ENCODE results near the gene GLS2. TPM values are rescaled to one million over a fixed set of nuclear protein-coding genes. Genes with fewer than 3 reads are reported as not detected.
A peak's percentile ranks its signal among the peaks of the same experiment; 100 is the strongest.
"Not testable (repeated sequence)": the region's sequence is repeated elsewhere in the genome, so short reads cannot be mapped to it uniquely, and the experiment has no call there.

Gene GLS2
- total and polyA plus RNA-seq, 3 experiments from 2014 or later = 2.3 to 3.2 (median 2.5) TPM

- peaks cover 22 to 37% (median 23%) of the 10 kb centered on the region in 3 donors for H3K4me1 Mint-ChIP-seq
- no peaks in the 10 kb centered on the region for H3K9me3 Mint-ChIP-seq
- peak overlapping the region; percentile 88 to 95 (median 91) for H3K4me3 Mint-ChIP-seq
- H3K36me3 Mint-ChIP-seq = no peaks in the 10 kb centered on the region
- H3K27ac Mint-ChIP-seq = peak overlapping the region in 4 of 8 donors; percentile 55 to 96 (median 82)
- DNase-seq = no peak
- Histone ChIP-seq H3K4me3 (ENCODE audit: low read length) (peak overlapping the region; percentile 63), H3K27me3 (ENCODE audit: insufficient read depth, low read length, poor library complexity, severe bottlenecking) (no peaks in the 10 kb centered on the region), H3K27ac (ENCODE audit: low read depth, low read length) (no peak overlapping the region), H3K36me3 (ENCODE audit: insufficient read depth, low read length) (no peaks in the 10 kb centered on the region), H3K9me3 (ENCODE audit: low read length) (no peaks in the 10 kb centered on the region), H3K4me1 (ENCODE audit: insufficient read depth, low read length) (peaks cover 29% of the 10 kb centered on the region)
- peaks cover 0 to 3% of the 10 kb centered on the region in 2 donors for H3K27me3 Mint-ChIP-seq
- ChIA-PET CTCF (interaction anchor here (1.0 to 3.1 kb wide), 6 partner anchors 14 to 60 kb away, joined by 3 to 13 read pairs (median 5); no protein-coding TSS in a partner anchor), POLR2A (interaction anchor here (0.6 to 1.6 kb wide), 8 partner anchors 19 to 236 kb away, joined by 3 to 6 read pairs (median 4); partner anchors contain the start of gene STAT2)
These were observed 33.2 kb upstream of the GLS2 start for GRCh38 chr12:56521209-56521589.

- Histone ChIP-seq H3K27me3 (ENCODE audit: insufficient read depth, low read length, poor library complexity, severe bottlenecking) (no peaks in the 10 kb centered on the region), H3K4me1 (ENCODE audit: insufficient read depth, low read length) (peaks cover 29% of the 10 kb centered on the region), H3K9me3 (ENCODE audit: low read length) (no peaks in the 10 kb centered on the region), H3K36me3 (ENCODE audit: insufficient read depth, low read length) (no peaks in the 10 kb centered on the region), H3K27ac (ENCODE audit: low read depth, low read length) (no peak overlapping the region), H3K4me3 (ENCODE audit: low read length) (no peak overlapping the region)
- DNase-seq = no peak
- ChIA-PET POLR2A (interaction anchor here (1.1 kb wide), 1 partner anchor 109 kb away, joined by 6 read pairs; no protein-coding TSS in a partner anchor), CTCF (interaction anchor here (1.6 kb wide), 1 partner anchor 13 kb away, joined by 4 read pairs; no protein-coding TSS in a partner anchor)
- H3K4me1 Mint-ChIP-seq = peaks cover 22 to 37% (median 23%) of the 10 kb centered on the region in 3 donors
- H3K4me3 Mint-ChIP-seq = peak overlapping the region in 5 of 7 donors; percentile 38 to 94 (median 52)
- no peaks in the 10 kb centered on the region for H3K36me3 Mint-ChIP-seq
- peaks cover 0 to 3% of the 10 kb centered on the region in 2 donors for H3K27me3 Mint-ChIP-seq
- H3K27ac Mint-ChIP-seq = peak overlapping the region in 3 of 8 donors; percentile 6 to 85 (median 55)
- no peaks in the 10 kb centered on the region for H3K9me3 Mint-ChIP-seq
These were observed 32.5 kb upstream of the GLS2 start for GRCh38 chr12:56520506-56520905.

GRCh38 chr12:56520048-56520447 lies 32.1 kb upstream of the GLS2 start:
- Mint-ChIP-seq H3K4me3 (no peak overlapping the region), H3K9me3 (no peaks in the 10 kb centered on the region), H3K36me3 (no peaks in the 10 kb centered on the region), H3K4me1 (peaks cover 22 to 37% (median 23%) of the 10 kb centered on the region in 3 donors), H3K27ac (peak overlapping the region in 2 of 8 donors; percentile 6 to 55), H3K27me3 (peaks cover 0 to 3% of the 10 kb centered on the region in 2 donors)
- Histone ChIP-seq H3K27me3 (ENCODE audit: insufficient read depth, low read length, poor library complexity, severe bottlenecking) (no peaks in the 10 kb centered on the region), H3K27ac (ENCODE audit: low read depth, low read length) (no peak overlapping the region), H3K9me3 (ENCODE audit: low read length) (no peaks in the 10 kb centered on the region), H3K4me3 (ENCODE audit: low read length) (no peak overlapping the region), H3K36me3 (ENCODE audit: insufficient read depth, low read length) (no peaks in the 10 kb centered on the region), H3K4me1 (ENCODE audit: insufficient read depth, low read length) (peaks cover 29% of the 10 kb centered on the region)
- CTCF ChIA-PET = no interaction called here
- no peak for DNase-seq
- POLR2A ChIA-PET = no interaction called here

- Mint-ChIP-seq H3K27ac (no peak overlapping the region), H3K36me3 (no peaks in the 10 kb centered on the region), H3K4me1 (peaks cover 19 to 36% (median 23%) of the 10 kb centered on the region in 3 donors), H3K27me3 (peaks cover 0 to 3% of the 10 kb centered on the region in 2 donors), H3K9me3 (no peaks in the 10 kb centered on the region), H3K4me3 (peak overlapping the region in 1 of 7 donors; percentile 54)
- Histone ChIP-seq H3K27ac (ENCODE audit: low read depth, low read length) (no peak overlapping the region), H3K4me3 (ENCODE audit: low read length) (no peak overlapping the region), H3K9me3 (ENCODE audit: low read length) (no peaks in the 10 kb centered on the region), H3K36me3 (ENCODE audit: insufficient read depth, low read length) (no peaks in the 10 kb centered on the region), H3K27me3 (ENCODE audit: insufficient read depth, low read length, poor library complexity, severe bottlenecking) (no peaks in the 10 kb centered on the region), H3K4me1 (ENCODE audit: insufficient read depth, low read length) (peaks cover 29% of the 10 kb centered on the region)
- no peak for DNase-seq
- ChIA-PET POLR2A (no interaction called here), CTCF (no interaction called here)
These were observed 30.6 kb upstream of the GLS2 start for GRCh38 chr12:56518570-56518969.

GRCh38 chr12:56517854-56518253 lies 29.9 kb upstream of the GLS2 start:
- Mint-ChIP-seq H3K36me3 (no peaks in the 10 kb centered on the region), H3K9me3 (no peaks in the 10 kb centered on the region), H3K4me1 (peaks cover 16 to 32% (median 22%) of the 10 kb centered on the region in 3 donors), H3K4me3 (no peak overlapping the region), H3K27me3 (peaks cover 0 to 3% of the 10 kb centered on the region in 2 donors), H3K27ac (no peak overlapping the region)
- H3K4me3 ChIP-seq (ENCODE audit: low read length) = no peak overlapping the region
- POLR2A ChIA-PET = no interaction called here
- H3K4me1 ChIP-seq (ENCODE audit: insufficient read depth, low read length) = peaks cover 27% of the 10 kb centered on the region
- H3K36me3 ChIP-seq (ENCODE audit: insufficient read depth, low read length) = no peaks in the 10 kb centered on the region
- CTCF ChIA-PET = interaction anchor here (1.6 kb wide), 1 partner anchor 57 kb away, joined by 3 read pairs; no protein-coding TSS in a partner anchor
- DNase-seq = no peak
- no peaks in the 10 kb centered on the region for H3K9me3 ChIP-seq (ENCODE audit: low read length)
- no peaks in the 10 kb centered on the region for H3K27me3 ChIP-seq (ENCODE audit: insufficient read depth, low read length, poor library complexity, severe bottlenecking)
- H3K27ac ChIP-seq (ENCODE audit: low read depth, low read length) = no peak overlapping the region

- H3K36me3 ChIP-seq (ENCODE audit: insufficient read depth, low read length); H3K27ac Mint-ChIP-seq; H3K27ac ChIP-seq (ENCODE audit: low read depth, low read length); H3K4me1 ChIP-seq (ENCODE audit: insufficient read depth, low read length); H3K9me3 ChIP-seq (ENCODE audit: low read length); DNase-seq; H3K4me1 Mint-ChIP-seq; H3K27me3 ChIP-seq (ENCODE audit: insufficient read depth, low read length, poor library complexity, severe bottlenecking); POLR2A ChIA-PET; H3K36me3 Mint-ChIP-seq; H3K9me3 Mint-ChIP-seq; H3K4me3 ChIP-seq (ENCODE audit: low read length); H3K4me3 Mint-ChIP-seq: not testable (repeated sequence)
- peaks cover 3 to 13% of the 10 kb centered on the region in 2 donors for H3K27me3 Mint-ChIP-seq
- CTCF ChIA-PET = interaction anchor here (0.8 to 3.3 kb wide), 24 partner anchors 9 to 487 kb away, joined by 3 to 18 read pairs (median 4); partner anchors contain the start of gene NACA
These were observed 26.0 kb upstream of the GLS2 start for GRCh38 chr12:56514014-56514318.

GRCh38 chr12:56510786-56511185 lies 22.8 kb upstream of the GLS2 start:
- peaks cover 0 to 13% of the 10 kb centered on the region in 2 donors for H3K27me3 Mint-ChIP-seq
- Histone ChIP-seq H3K4me1 (ENCODE audit: insufficient read depth, low read length) (no peaks in the 10 kb centered on the region), H3K9me3 (ENCODE audit: low read length) (no peaks in the 10 kb centered on the region), H3K27me3 (ENCODE audit: insufficient read depth, low read length, poor library complexity, severe bottlenecking) (no peaks in the 10 kb centered on the region), H3K27ac (ENCODE audit: low read depth, low read length) (no peak overlapping the region), H3K36me3 (ENCODE audit: insufficient read depth, low read length) (no peaks in the 10 kb centered on the region), H3K4me3 (ENCODE audit: low read length) (no peak overlapping the region)
- peaks cover 0 to 2% (median 0%) of the 10 kb centered on the region in 3 donors for H3K36me3 Mint-ChIP-seq
- peaks cover 0 to 3% (median 0%) of the 10 kb centered on the region in 3 donors for H3K4me1 Mint-ChIP-seq
- POLR2A ChIA-PET = interaction anchor here (0.5 kb wide), 1 partner anchor 115 kb away, joined by 3 read pairs; no protein-coding TSS in a partner anchor
- no peak for DNase-seq
- H3K27ac Mint-ChIP-seq = no peak overlapping the region
- H3K9me3 Mint-ChIP-seq = no peaks in the 10 kb centered on the region
- no peak overlapping the region for H3K4me3 Mint-ChIP-seq
- CTCF ChIA-PET = no interaction called here

GRCh38 chr12:56499879-56500278 lies 11.9 kb upstream of the GLS2 start:
- DNase-seq; H3K4me3 Mint-ChIP-seq; H3K4me3 ChIP-seq (ENCODE audit: low read length); POLR2A ChIA-PET; CTCF ChIA-PET; H3K36me3 Mint-ChIP-seq; H3K9me3 ChIP-seq (ENCODE audit: low read length); H3K4me1 ChIP-seq (ENCODE audit: insufficient read depth, low read length); H3K27ac Mint-ChIP-seq; H3K36me3 ChIP-seq (ENCODE audit: insufficient read depth, low read length); H3K4me1 Mint-ChIP-seq; H3K27me3 Mint-ChIP-seq; H3K9me3 Mint-ChIP-seq; H3K27me3 ChIP-seq (ENCODE audit: insufficient read depth, low read length, poor library complexity, severe bottlenecking); H3K27ac ChIP-seq (ENCODE audit: low read depth, low read length): not testable (repeated sequence)

Measured in CD8-positive, alpha-beta memory T cell (primary cell).